WTC11 (cell line): Measurements from ENCODE around the gene LYRM1. TPM values are rescaled to one million over a fixed set of nuclear protein-coding genes. Genes with fewer than 3 reads are reported as not detected.

ENCODE experiments used
- ATAC-seq: fragments of 200-7000 bp; cut with Tn5 transposase; 2 replicates; pipeline ENCODE4 v1.10.0; 2021; ENCODE audit warnings: mild to moderate bottlenecking, moderate library complexity
- CTCF ChIA-PET: fragments of 300-600 bp; sonication (Branson Sonifier 250); formaldehyde crosslinking; loops from one replicate; lab custom pipeline; 2021; ENCODE audit warnings: antibody characterized with exemption; lab: Charles Lee
- POLR2A ChIA-PET: fragments of 350-600 bp; sonication (Branson Sonifier 250); formaldehyde crosslinking; loops from one replicate; lab custom pipeline; 2021; ENCODE audit warnings: antibody characterized with exemption; lab: Charles Lee
- DNase-seq: peaks from one replicate; pipeline ENCODE4 v3.0.0; 2021; ENCODE audit warnings: low spot score
- H3K27ac Mint-ChIP-seq: 2 replicates; pipeline ENCODE4 v1.8.0; 2021; ENCODE audit warnings: mixed read lengths
- H3K27me3 Mint-ChIP-seq: 2 replicates; pipeline ENCODE4 v1.8.0; 2021; ENCODE audit warnings: low read depth, mild to moderate bottlenecking, moderate library complexity, mixed read lengths
- H3K36me3 Mint-ChIP-seq: 2 replicates; pipeline ENCODE4 v1.8.0; 2021; ENCODE audit warnings: mixed read lengths
- H3K4me1 Mint-ChIP-seq: 2 replicates; pipeline ENCODE4 v1.8.0; 2022; ENCODE audit warnings: mixed read lengths
- H3K4me3 Mint-ChIP-seq: 2 replicates; pipeline ENCODE4 v1.8.0; 2021; ENCODE audit warnings: mild to moderate bottlenecking, moderate library complexity, mixed read lengths
- H3K9me3 Mint-ChIP-seq: 2 replicates; pipeline ENCODE4 v1.8.0; 2021; ENCODE audit warnings: mixed read lengths
- CBFB ChIP-seq: sonication (generic); formaldehyde crosslinking; IDR thresholded peaks from 2 replicates; pipeline ENCODE4 v1.8.1; 2022; ENCODE audit warnings: mild to moderate bottlenecking, low read depth, missing genetic modification reagents
- FOXP4 ChIP-seq: sonication (generic); formaldehyde crosslinking; IDR thresholded peaks from 2 replicates; pipeline ENCODE4 v1.8.0; 2022; ENCODE audit warnings: mild to moderate bottlenecking, missing genetic modification reagents
- GRHL2 ChIP-seq: fragments of 250-450 bp; sonication (Bioruptor Pico); IDR thresholded peaks from 2 replicates; pipeline ENCODE4 v1.8.0; 2022; ENCODE audit warnings: mild to moderate bottlenecking, moderate library complexity; ENCODE audit not compliant: insufficient replicate concordance, severe bottlenecking
- GTF2I ChIP-seq: fragments of 250-450 bp; sonication (Bioruptor Pico); conservative IDR thresholded peaks from 2 replicates; pipeline ENCODE4 v1.4.0; 2021; ENCODE audit warnings: mild to moderate bottlenecking
- IRF2 ChIP-seq: sonication (generic); formaldehyde crosslinking; IDR thresholded peaks from 2 replicates; pipeline ENCODE4 v1.8.0; 2022; ENCODE audit warnings: low read depth, missing genetic modification reagents, borderline replicate concordance
- MXD4 ChIP-seq: fragments of 250-450 bp; sonication (Bioruptor Pico); IDR thresholded peaks from 2 replicates; pipeline ENCODE4 v1.8.0; 2021; ENCODE audit warnings: mild to moderate bottlenecking, moderate library complexity, borderline replicate concordance
- MYBL2 ChIP-seq: sonication (generic); formaldehyde crosslinking; IDR thresholded peaks from 2 replicates; pipeline ENCODE4 v1.8.1; 2023; ENCODE audit warnings: mild to moderate bottlenecking, moderate library complexity, missing genetic modification reagents
- NFE2L1 ChIP-seq: sonication (generic); formaldehyde crosslinking; IDR thresholded peaks from 2 replicates; pipeline ENCODE4 v1.8.1; 2023; ENCODE audit warnings: missing genetic modification reagents
- TCF7 ChIP-seq: sonication (generic); formaldehyde crosslinking; IDR thresholded peaks from 2 replicates; pipeline ENCODE4 v1.8.0; 2022; ENCODE audit warnings: mild to moderate bottlenecking, low read depth, missing genetic modification reagents, moderate library complexity
- ZMAT4 ChIP-seq: fragments of 250-450 bp; sonication (Bioruptor Pico); IDR thresholded peaks from 2 replicates; pipeline ENCODE4 v1.9.0; 2021; ENCODE audit warnings: mild to moderate bottlenecking
- ZNF138 ChIP-seq: sonication (generic); formaldehyde crosslinking; conservative IDR thresholded peaks from 2 replicates; pipeline ENCODE4 v1.8.1; 2022; ENCODE audit warnings: mild to moderate bottlenecking, moderate library complexity, missing genetic modification reagents
- ZNF416 ChIP-seq: fragments of 250-450 bp; sonication (Bioruptor Pico); IDR thresholded peaks from 2 replicates; pipeline ENCODE4 v1.9.0; 2021; ENCODE audit warnings: mild to moderate bottlenecking, inconsistent platforms
- ZNF671 ChIP-seq: fragments of 250-450 bp; sonication (Bioruptor Pico); IDR thresholded peaks from 2 replicates; pipeline ENCODE4 v1.8.0; 2021; ENCODE audit warnings: mild to moderate bottlenecking
- total RNA-seq: library from RNA; stranded (reverse); gene quantifications from 3 replicates; pipeline ENCODE4 v1.2.3, GENCODE V29; 2021
- TF ChIP-seq, protein P1 (sequence below): fragments of 250-450 bp; sonication (Bioruptor Pico); IDR thresholded peaks from 2 replicates; pipeline ENCODE4 v1.9.0; 2021; ENCODE audit warnings: mild to moderate bottlenecking
- TF ChIP-seq, protein P2 (sequence below): fragments of 200-600 bp; IDR thresholded peaks from 2 replicates; pipeline ENCODE4 v1.8.0; 2022; ENCODE audit warnings: antibody characterized with exemption
- TF ChIP-seq, protein P3 (sequence below): sonication (generic); formaldehyde crosslinking; IDR thresholded peaks from 2 replicates; pipeline ENCODE4 v1.8.1; 2023; ENCODE audit warnings: mild to moderate bottlenecking, missing genetic modification reagents
- TF ChIP-seq, protein P4 (sequence below): sonication (generic); formaldehyde crosslinking; IDR thresholded peaks from 2 replicates; pipeline ENCODE4 v1.8.1; 2022; ENCODE audit warnings: mild to moderate bottlenecking, moderate library complexity, missing genetic modification reagents
- TF ChIP-seq, protein P5 (sequence below): sonication (generic); formaldehyde crosslinking; IDR thresholded peaks from 2 replicates; pipeline ENCODE4 v1.8.1; 2022; ENCODE audit warnings: low read depth, missing genetic modification reagents, borderline replicate concordance

LYRM1 gene
- total RNA-seq, 1 experiment from 2014 or later = 11.4 TPM

GRCh38 chr16:20939611-20940010 is 39.0 kb downstream of the LYRM1 start (continued):
- TF ChIP-seq, protein P1, sequence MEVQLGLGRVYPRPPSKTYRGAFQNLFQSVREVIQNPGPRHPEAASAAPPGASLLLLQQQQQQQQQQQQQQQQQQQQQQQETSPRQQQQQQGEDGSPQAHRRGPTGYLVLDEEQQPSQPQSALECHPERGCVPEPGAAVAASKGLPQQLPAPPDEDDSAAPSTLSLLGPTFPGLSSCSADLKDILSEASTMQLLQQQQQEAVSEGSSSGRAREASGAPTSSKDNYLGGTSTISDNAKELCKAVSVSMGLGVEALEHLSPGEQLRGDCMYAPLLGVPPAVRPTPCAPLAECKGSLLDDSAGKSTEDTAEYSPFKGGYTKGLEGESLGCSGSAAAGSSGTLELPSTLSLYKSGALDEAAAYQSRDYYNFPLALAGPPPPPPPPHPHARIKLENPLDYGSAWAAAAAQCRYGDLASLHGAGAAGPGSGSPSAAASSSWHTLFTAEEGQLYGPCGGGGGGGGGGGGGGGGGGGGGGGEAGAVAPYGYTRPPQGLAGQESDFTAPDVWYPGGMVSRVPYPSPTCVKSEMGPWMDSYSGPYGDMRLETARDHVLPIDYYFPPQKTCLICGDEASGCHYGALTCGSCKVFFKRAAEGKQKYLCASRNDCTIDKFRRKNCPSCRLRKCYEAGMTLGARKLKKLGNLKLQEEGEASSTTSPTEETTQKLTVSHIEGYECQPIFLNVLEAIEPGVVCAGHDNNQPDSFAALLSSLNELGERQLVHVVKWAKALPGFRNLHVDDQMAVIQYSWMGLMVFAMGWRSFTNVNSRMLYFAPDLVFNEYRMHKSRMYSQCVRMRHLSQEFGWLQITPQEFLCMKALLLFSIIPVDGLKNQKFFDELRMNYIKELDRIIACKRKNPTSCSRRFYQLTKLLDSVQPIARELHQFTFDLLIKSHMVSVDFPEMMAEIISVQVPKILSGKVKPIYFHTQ = no peak
- TF ChIP-seq IRF2 (CRISPR knock-in tag) = no peak
- TF ChIP-seq ZNF138 (CRISPR knock-in tag) = no peak

DNA sequence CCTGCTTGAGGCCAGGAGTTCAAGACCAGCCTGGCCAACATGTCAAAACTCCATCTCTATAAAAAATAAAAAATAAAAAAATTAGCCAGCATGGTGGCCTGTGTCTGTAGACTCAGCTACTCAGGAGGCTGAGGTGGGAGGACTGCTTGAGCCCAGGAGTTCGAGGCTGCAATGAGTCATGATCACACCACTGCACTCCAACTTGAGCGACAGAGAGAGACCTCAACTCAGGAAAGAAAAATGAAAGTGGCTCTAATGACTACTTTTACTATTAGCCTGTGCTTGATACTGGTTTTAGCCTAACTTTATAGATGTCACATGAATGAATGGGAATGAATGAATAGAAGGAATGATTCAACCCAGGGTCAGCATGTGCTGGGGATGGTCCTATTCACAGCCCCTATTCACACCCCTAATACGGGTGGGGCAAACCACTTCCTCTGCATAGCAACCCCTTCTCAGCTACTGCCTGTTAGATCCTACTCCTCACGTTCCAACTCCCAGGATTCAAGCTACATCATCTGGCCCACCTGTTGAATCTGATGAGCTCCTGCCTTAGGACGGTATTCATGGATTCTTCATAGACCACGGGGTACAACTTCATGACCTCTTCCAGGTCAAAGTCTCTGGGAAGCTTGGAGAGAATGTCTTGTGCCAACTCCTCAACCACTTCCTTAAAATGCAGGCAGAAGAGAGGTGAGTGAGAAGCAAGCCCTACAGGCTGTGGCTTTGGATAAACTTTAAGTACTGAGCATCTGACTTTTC is 40.5 kb downstream of the LYRM1 start:
- Mint-ChIP-seq H3K4me1 (peaks cover 15% of the 10 kb centered on the region), H3K27me3 (no peaks in the 10 kb centered on the region)
- POLR2A ChIA-PET = no interaction called here

More for the DNA sequence above, 40.5 kb downstream of the LYRM1 start:
- Mint-ChIP-seq H3K4me3 (no peak overlapping the region), H3K36me3 (no peaks in the 10 kb centered on the region), H3K27ac (no peak overlapping the region), H3K9me3 (no peaks in the 10 kb centered on the region)
- DNase-seq (no peak), ATAC-seq (no peak)
- TF ChIP-seq, protein P1 = no peak
- no peak for TF ChIP-seq NFE2L1 (CRISPR knock-in tag)
- TF ChIP-seq GRHL2 (CRISPR knock-in tag) = no peak
- no peak for TF ChIP-seq ZMAT4 (CRISPR knock-in tag)
- TF ChIP-seq, protein P2, sequence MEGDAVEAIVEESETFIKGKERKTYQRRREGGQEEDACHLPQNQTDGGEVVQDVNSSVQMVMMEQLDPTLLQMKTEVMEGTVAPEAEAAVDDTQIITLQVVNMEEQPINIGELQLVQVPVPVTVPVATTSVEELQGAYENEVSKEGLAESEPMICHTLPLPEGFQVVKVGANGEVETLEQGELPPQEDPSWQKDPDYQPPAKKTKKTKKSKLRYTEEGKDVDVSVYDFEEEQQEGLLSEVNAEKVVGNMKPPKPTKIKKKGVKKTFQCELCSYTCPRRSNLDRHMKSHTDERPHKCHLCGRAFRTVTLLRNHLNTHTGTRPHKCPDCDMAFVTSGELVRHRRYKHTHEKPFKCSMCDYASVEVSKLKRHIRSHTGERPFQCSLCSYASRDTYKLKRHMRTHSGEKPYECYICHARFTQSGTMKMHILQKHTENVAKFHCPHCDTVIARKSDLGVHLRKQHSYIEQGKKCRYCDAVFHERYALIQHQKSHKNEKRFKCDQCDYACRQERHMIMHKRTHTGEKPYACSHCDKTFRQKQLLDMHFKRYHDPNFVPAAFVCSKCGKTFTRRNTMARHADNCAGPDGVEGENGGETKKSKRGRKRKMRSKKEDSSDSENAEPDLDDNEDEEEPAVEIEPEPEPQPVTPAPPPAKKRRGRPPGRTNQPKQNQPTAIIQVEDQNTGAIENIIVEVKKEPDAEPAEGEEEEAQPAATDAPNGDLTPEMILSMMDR = no peak
- TF ChIP-seq, protein P3, sequence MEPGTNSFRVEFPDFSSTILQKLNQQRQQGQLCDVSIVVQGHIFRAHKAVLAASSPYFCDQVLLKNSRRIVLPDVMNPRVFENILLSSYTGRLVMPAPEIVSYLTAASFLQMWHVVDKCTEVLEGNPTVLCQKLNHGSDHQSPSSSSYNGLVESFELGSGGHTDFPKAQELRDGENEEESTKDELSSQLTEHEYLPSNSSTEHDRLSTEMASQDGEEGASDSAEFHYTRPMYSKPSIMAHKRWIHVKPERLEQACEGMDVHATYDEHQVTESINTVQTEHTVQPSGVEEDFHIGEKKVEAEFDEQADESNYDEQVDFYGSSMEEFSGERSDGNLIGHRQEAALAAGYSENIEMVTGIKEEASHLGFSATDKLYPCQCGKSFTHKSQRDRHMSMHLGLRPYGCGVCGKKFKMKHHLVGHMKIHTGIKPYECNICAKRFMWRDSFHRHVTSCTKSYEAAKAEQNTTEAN = no peak
- TF ChIP-seq, protein P4, sequence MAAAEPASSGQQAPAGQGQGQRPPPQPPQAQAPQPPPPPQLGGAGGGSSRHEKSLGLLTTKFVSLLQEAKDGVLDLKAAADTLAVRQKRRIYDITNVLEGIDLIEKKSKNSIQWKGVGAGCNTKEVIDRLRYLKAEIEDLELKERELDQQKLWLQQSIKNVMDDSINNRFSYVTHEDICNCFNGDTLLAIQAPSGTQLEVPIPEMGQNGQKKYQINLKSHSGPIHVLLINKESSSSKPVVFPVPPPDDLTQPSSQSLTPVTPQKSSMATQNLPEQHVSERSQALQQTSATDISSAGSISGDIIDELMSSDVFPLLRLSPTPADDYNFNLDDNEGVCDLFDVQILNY (CRISPR knock-in tag) = no peak
- no peak for TF ChIP-seq CBFB (CRISPR knock-in tag)
- no peak for TF ChIP-seq ZNF416 (CRISPR knock-in tag)
- TF ChIP-seq MXD4 (CRISPR knock-in tag) = no peak
- TF ChIP-seq TCF7 = no peak
- TF ChIP-seq, protein P5, sequence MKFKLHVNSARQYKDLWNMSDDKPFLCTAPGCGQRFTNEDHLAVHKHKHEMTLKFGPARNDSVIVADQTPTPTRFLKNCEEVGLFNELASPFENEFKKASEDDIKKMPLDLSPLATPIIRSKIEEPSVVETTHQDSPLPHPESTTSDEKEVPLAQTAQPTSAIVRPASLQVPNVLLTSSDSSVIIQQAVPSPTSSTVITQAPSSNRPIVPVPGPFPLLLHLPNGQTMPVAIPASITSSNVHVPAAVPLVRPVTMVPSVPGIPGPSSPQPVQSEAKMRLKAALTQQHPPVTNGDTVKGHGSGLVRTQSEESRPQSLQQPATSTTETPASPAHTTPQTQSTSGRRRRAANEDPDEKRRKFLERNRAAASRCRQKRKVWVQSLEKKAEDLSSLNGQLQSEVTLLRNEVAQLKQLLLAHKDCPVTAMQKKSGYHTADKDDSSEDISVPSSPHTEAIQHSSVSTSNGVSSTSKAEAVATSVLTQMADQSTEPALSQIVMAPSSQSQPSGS = no peak
- no peak for TF ChIP-seq ZNF671 (CRISPR knock-in tag)
- TF ChIP-seq FOXP4 (CRISPR knock-in tag) = no peak
- TF ChIP-seq GTF2I = no peak
- TF ChIP-seq MYBL2 (CRISPR knock-in tag) = no peak
- TF ChIP-seq, all 79 proteins: peak for 0
- CTCF ChIA-PET = interaction anchor here (0.6 to 1.2 kb wide), 3 partner anchors 61 to 289 kb away, joined by 3 read pairs; no protein-coding TSS in a partner anchor
